AG10803 (cell line): ENCODE data around the gene PAGE2B.
A peak's percentile ranks its signal among the peaks of the same experiment; 100 is the strongest.
"Not testable (repeated sequence)": the region's sequence is repeated elsewhere in the genome, so short reads cannot be mapped to it uniquely, and the experiment has no call there.

Experiments used
- DNase-seq: peaks from one replicate; pipeline ENCODE4 v3.0.0; 2010; ENCODE audit warnings: low read depth
- H3K4me3 ChIP-seq: 2 replicates; pipeline ENCODE4 v1.5.1; 2011; ENCODE audit warnings: mild to moderate bottlenecking, low read length, control low read depth
- CTCF ChIP-seq: conservative IDR thresholded peaks from 2 replicates; pipeline ENCODE4 v1.5.1; 2011; ENCODE audit warnings: mild to moderate bottlenecking, low read length, control low read depth, inconsistent platforms

The PAGE2B gene

GRCh38 chrX:55111578-55112254, 36.9 kb downstream of the PAGE2B start:
- TF ChIP-seq CTCF: no peak
- DNase-seq: no peak
- H3K4me3 ChIP-seq: no peak overlapping the region

GRCh38 chrX:55116589-55116988, 41.8 kb downstream of the PAGE2B start:
- not testable (repeated sequence) for DNase-seq, H3K4me3 ChIP-seq

GRCh38 chrX:55118574-55118973, 43.7 kb downstream of the PAGE2B start:
- no peak for TF ChIP-seq CTCF
- H3K4me3 ChIP-seq: no peak overlapping the region
- DNase-seq: no peak

GRCh38 chrX:55119271-55119670, 44.4 kb downstream of the PAGE2B start:
- no peak for TF ChIP-seq CTCF
- no peak for DNase-seq
- H3K4me3 ChIP-seq: no peak overlapping the region

GRCh38 chrX:55119712-55120111, 44.9 kb downstream of the PAGE2B start:
- no peak for TF ChIP-seq CTCF
- peak; percentile 3 for DNase-seq
- no peak overlapping the region for H3K4me3 ChIP-seq

GRCh38 chrX:55120761-55121358, 46.0 kb downstream of the PAGE2B start:
- no peak for DNase-seq
- no peak for TF ChIP-seq CTCF
- H3K4me3 ChIP-seq: no peak overlapping the region

GRCh38 chrX:55123900-55124299, 49.1 kb downstream of the PAGE2B start:
- TF ChIP-seq CTCF: no peak
- no peak for DNase-seq
- H3K4me3 ChIP-seq: no peak overlapping the region
